ENCODE results near the gene SP6.

GRCh38 chr17:47860386-47860785, 9.4 kb upstream of the SP6 start:
- TF ChIP-seq POLR2A (IDR thresholded peaks at IDR 0.05): no peak
- TF ChIP-seq, protein P1, sequence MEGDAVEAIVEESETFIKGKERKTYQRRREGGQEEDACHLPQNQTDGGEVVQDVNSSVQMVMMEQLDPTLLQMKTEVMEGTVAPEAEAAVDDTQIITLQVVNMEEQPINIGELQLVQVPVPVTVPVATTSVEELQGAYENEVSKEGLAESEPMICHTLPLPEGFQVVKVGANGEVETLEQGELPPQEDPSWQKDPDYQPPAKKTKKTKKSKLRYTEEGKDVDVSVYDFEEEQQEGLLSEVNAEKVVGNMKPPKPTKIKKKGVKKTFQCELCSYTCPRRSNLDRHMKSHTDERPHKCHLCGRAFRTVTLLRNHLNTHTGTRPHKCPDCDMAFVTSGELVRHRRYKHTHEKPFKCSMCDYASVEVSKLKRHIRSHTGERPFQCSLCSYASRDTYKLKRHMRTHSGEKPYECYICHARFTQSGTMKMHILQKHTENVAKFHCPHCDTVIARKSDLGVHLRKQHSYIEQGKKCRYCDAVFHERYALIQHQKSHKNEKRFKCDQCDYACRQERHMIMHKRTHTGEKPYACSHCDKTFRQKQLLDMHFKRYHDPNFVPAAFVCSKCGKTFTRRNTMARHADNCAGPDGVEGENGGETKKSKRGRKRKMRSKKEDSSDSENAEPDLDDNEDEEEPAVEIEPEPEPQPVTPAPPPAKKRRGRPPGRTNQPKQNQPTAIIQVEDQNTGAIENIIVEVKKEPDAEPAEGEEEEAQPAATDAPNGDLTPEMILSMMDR (IDR thresholded peaks at IDR 0.05): no peak
